SU-DHL-6 (cell line): ENCODE data around the gene AATF.

Source experiments
- H2AFZ ChIP-seq: fragments of 200-600 bp; sonication (generic); 2 replicates; pipeline ENCODE4 v1.6.1; 2014; ENCODE audit warnings: low read depth, mild to moderate bottlenecking, moderate library complexity, mixed read lengths, antibody characterized with exemption, low read length; ENCODE audit not compliant: severe bottlenecking
- H3F3A ChIP-seq: fragments of 200-600 bp; shearing (Covaris generic); 2 replicates; pipeline ENCODE4 v1.6.0; 2016; ENCODE audit warnings: antibody characterized with exemption, mild to moderate bottlenecking; ENCODE audit not compliant: insufficient read depth
- H3K27ac ChIP-seq: fragments of 200-600 bp; sonication (generic); 2 replicates; pipeline ENCODE4 v1.5.1; 2016; ENCODE audit warnings: low read depth, mild to moderate bottlenecking, low read length, moderate library complexity, mixed read lengths
- H3K27me3 ChIP-seq: fragments of 200-600 bp; sonication (generic), shearing (Covaris generic); 2 replicates; pipeline ENCODE4 v1.6.0; 2014; ENCODE audit warnings: mild to moderate bottlenecking, low read length
- H3K36me3 ChIP-seq: fragments of 200-600 bp; sonication (generic); 2 replicates; pipeline ENCODE4 v1.6.1; 2014; ENCODE audit warnings: mild to moderate bottlenecking, low read length, mixed read lengths
- H3K4me2 ChIP-seq: fragments of 300-600, 200-600 bp; shearing (Covaris generic), sonication (generic); 2 replicates; pipeline ENCODE4 v1.6.0; 2014; ENCODE audit warnings: low read length, low read depth, mild to moderate bottlenecking; ENCODE audit not compliant: poor library complexity, severe bottlenecking
- H3K4me3 ChIP-seq: fragments of 200-600 bp; sonication (generic); 2 replicates; pipeline ENCODE4 v1.5.1; 2014; ENCODE audit warnings: antibody characterized with exemption, low read length, mild to moderate bottlenecking, mixed read lengths; ENCODE audit not compliant: insufficient read depth, poor library complexity, severe bottlenecking
- H3K79me2 ChIP-seq: fragments of 200-600 bp; sonication (generic); 2 replicates; pipeline ENCODE4 v1.6.1; 2014; ENCODE audit warnings: mild to moderate bottlenecking, low read length, moderate library complexity; ENCODE audit not compliant: insufficient read depth
- H3K9ac ChIP-seq: fragments of 200-600 bp; sonication (generic); 2 replicates; pipeline ENCODE4 v1.7.0; 2014; ENCODE audit warnings: mild to moderate bottlenecking, low read length
- H3K9me2 ChIP-seq: fragments of 200-600 bp; sonication (generic); replicated peaks from 2 replicates; pipeline ENCODE4 v1.6.1; 2014; ENCODE audit warnings: low read length; ENCODE audit not compliant: insufficient read depth
- H3K9me3 ChIP-seq: fragments of 200-600 bp; sonication (generic); 2 replicates; pipeline ENCODE4 v1.6.1; 2014; ENCODE audit warnings: low read length, mixed read lengths; ENCODE audit not compliant: insufficient read depth
- H4K20me1 ChIP-seq: fragments of 200-600 bp; sonication (generic); 2 replicates; pipeline ENCODE4 v1.6.1; 2014; ENCODE audit warnings: low read depth, mild to moderate bottlenecking, antibody characterized with exemption, low read length, moderate library complexity, mixed read lengths
- EZH2phosphoT487 ChIP-seq: fragments of 200-600 bp; sonication (generic), shearing (Covaris generic); conservative IDR thresholded peaks from 2 replicates; pipeline ENCODE4 v1.6.1; 2018; ENCODE audit warnings: mild to moderate bottlenecking, antibody characterized with exemption, low read length, moderate library complexity, mixed read lengths
- TF ChIP-seq, protein P1 (sequence below): fragments of 200-600 bp; sonication (generic); IDR thresholded peaks from one replicate; pipeline ENCODE4 v1.5.1; 2017; ENCODE audit warnings: antibody characterized with exemption, mild to moderate bottlenecking, low read length, moderate library complexity; ENCODE audit not compliant: insufficient read depth, poor library complexity, severe bottlenecking

Gene AATF

DNA sequence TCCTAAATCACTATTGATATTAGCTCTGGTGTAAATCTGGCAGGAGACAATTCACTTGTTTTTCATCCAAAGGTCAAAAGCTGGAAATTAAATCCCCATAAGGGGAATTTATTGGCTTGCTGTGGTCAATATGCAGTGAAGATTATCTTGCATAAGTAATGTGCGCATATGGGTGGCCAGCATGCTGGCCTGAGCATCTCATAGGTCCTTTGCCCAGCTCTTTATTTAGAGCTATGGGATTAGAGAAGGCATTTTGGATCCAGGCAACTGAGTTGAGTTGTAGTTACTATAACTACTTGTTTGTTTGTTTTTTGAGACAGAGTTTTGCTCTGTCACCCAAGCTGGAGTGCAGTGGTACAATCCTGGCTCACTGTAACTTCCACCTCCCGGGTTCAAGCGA, 110.7 kb downstream of the AATF start:
- Histone ChIP-seq H3K36me3 (no peaks in the 10 kb centered on the region; the same call in 1 of the 2 replicates), H4K20me1 (no peaks in the 10 kb centered on the region), H2AFZ (no peak overlapping the region), H3K4me2 (no peak overlapping the region), H3K27ac (no peak overlapping the region), H3K9me3 (no peaks in the 10 kb centered on the region), H3K9me2 (no peaks in the 10 kb centered on the region), H3F3A (no peaks in the 10 kb centered on the region), H3K4me3 (no peak overlapping the region), H3K9ac (no peak overlapping the region), H3K27me3 (no peaks in the 10 kb centered on the region), H3K79me2 (no peaks in the 10 kb centered on the region)
- TF ChIP-seq EZH2phosphoT487 = no peak
- TF ChIP-seq, protein P1, sequence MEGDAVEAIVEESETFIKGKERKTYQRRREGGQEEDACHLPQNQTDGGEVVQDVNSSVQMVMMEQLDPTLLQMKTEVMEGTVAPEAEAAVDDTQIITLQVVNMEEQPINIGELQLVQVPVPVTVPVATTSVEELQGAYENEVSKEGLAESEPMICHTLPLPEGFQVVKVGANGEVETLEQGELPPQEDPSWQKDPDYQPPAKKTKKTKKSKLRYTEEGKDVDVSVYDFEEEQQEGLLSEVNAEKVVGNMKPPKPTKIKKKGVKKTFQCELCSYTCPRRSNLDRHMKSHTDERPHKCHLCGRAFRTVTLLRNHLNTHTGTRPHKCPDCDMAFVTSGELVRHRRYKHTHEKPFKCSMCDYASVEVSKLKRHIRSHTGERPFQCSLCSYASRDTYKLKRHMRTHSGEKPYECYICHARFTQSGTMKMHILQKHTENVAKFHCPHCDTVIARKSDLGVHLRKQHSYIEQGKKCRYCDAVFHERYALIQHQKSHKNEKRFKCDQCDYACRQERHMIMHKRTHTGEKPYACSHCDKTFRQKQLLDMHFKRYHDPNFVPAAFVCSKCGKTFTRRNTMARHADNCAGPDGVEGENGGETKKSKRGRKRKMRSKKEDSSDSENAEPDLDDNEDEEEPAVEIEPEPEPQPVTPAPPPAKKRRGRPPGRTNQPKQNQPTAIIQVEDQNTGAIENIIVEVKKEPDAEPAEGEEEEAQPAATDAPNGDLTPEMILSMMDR = no peak

DNA sequence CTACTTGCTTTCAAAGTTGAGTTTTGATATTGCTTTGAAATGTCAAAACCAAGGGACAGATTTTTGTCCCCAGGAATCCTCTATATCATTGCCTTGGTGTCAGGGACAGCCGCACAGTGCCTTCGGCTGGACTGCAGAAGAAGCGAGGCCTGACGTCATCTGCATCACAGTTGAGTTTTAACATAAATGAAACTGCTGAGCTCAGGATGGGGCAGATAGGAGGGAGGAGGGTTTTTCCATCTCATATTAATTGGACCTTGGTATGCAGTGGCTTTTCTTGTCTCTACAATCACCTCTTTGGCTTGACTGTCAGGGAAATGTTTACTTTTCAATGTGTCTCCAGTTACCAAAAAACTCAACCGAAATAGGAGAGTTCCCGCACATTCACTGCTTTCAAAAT, 111.3 kb downstream of the AATF start:
- no peaks in the 10 kb centered on the region for H3K9me3 ChIP-seq
- H3K79me2 ChIP-seq = no peaks in the 10 kb centered on the region
- H3K27me3 ChIP-seq = no peaks in the 10 kb centered on the region
- H3K9ac ChIP-seq = no peak overlapping the region
- H3F3A ChIP-seq = no peaks in the 10 kb centered on the region
- no peak overlapping the region for H3K4me2 ChIP-seq
- no peaks in the 10 kb centered on the region for H4K20me1 ChIP-seq
- H3K27ac ChIP-seq = no peak overlapping the region
- no peak overlapping the region for H3K4me3 ChIP-seq
- H3K9me2 ChIP-seq = no peaks in the 10 kb centered on the region
- TF ChIP-seq, protein P1 = no peak
- TF ChIP-seq EZH2phosphoT487 = no peak
- H3K36me3 ChIP-seq = no peaks in the 10 kb centered on the region; the same call in 1 of the 2 replicates
- H2AFZ ChIP-seq = no peak overlapping the region

GRCh38 chr17:37060928-37061327, 112.2 kb downstream of the AATF start:
- Histone ChIP-seq H2AFZ (no peak overlapping the region), H3K4me3 (no peak overlapping the region), H3K9ac (no peak overlapping the region), H3K27me3 (no peaks in the 10 kb centered on the region), H3K9me2 (no peaks in the 10 kb centered on the region), H3K27ac (no peak overlapping the region), H3K4me2 (no peak overlapping the region), H3K79me2 (no peaks in the 10 kb centered on the region), H3K36me3 (no peaks in the 10 kb centered on the region; the same call in 1 of the 2 replicates), H3F3A (no peaks in the 10 kb centered on the region), H3K9me3 (no peaks in the 10 kb centered on the region), H4K20me1 (no peaks in the 10 kb centered on the region)
- TF ChIP-seq, protein P1 = no peak
- no peak for TF ChIP-seq EZH2phosphoT487

GRCh38 chr17:37062021-37062420, 113.3 kb downstream of the AATF start:
- no peak for TF ChIP-seq EZH2phosphoT487
- TF ChIP-seq, protein P1 = no peak
- H4K20me1 ChIP-seq = no peaks in the 10 kb centered on the region
- H3K27me3 ChIP-seq = no peaks in the 10 kb centered on the region
- H3K27ac ChIP-seq = no peak overlapping the region
- H3K9me2 ChIP-seq = no peaks in the 10 kb centered on the region
- H3K79me2 ChIP-seq = no peaks in the 10 kb centered on the region
- H2AFZ ChIP-seq = no peak overlapping the region
- H3K4me3 ChIP-seq = no peak overlapping the region
- no peaks in the 10 kb centered on the region for H3K9me3 ChIP-seq
- H3K4me2 ChIP-seq = no peak overlapping the region
- H3K9ac ChIP-seq = no peak overlapping the region
- H3F3A ChIP-seq = no peaks in the 10 kb centered on the region
- H3K36me3 ChIP-seq = no peaks in the 10 kb centered on the region; the same call in 1 of the 2 replicates
